DOHH2 (cell line): ENCODE results near the gene OR2A7.
"Not testable (repeated sequence)": the region's sequence is repeated elsewhere in the genome, so short reads cannot be mapped to it uniquely, and the experiment has no call there.

Experiments used
- EZH2phosphoT487 ChIP-seq: fragments of 200-600 bp; sonication (generic); IDR thresholded peaks from 2 replicates; pipeline ENCODE4 v1.6.1; 2017; ENCODE audit warnings: borderline replicate concordance, mild to moderate bottlenecking, antibody characterized with exemption, low read length, moderate library complexity, mixed read lengths
- TF ChIP-seq, protein P1 (sequence below): fragments of 200-600 bp; sonication (generic); IDR thresholded peaks from one replicate; pipeline ENCODE4 v1.5.1; 2014; ENCODE audit warnings: antibody characterized with exemption, mild to moderate bottlenecking, low read depth, low read length; ENCODE audit not compliant: poor library complexity, severe bottlenecking

DNA sequence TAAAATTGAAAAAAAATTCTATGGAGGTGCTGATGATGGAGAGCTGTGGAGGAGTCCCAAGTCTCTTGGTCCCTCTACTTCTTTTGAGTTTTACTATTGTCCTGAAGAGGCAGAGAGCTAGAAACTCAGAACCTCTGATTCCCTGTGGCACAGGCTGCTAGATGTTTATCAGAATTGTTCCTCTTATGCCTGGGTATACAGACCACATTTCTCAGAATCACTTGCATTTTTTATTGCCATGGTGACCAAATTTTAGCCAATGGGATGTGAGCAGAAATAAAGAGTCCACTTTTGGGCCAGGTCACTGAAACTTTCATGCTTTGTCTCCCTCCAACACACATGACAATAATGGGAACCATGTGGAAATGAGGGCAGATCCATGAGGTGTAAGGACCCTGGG lies 40.9 kb downstream of the OR2A7 start:
- TF ChIP-seq, protein P1, sequence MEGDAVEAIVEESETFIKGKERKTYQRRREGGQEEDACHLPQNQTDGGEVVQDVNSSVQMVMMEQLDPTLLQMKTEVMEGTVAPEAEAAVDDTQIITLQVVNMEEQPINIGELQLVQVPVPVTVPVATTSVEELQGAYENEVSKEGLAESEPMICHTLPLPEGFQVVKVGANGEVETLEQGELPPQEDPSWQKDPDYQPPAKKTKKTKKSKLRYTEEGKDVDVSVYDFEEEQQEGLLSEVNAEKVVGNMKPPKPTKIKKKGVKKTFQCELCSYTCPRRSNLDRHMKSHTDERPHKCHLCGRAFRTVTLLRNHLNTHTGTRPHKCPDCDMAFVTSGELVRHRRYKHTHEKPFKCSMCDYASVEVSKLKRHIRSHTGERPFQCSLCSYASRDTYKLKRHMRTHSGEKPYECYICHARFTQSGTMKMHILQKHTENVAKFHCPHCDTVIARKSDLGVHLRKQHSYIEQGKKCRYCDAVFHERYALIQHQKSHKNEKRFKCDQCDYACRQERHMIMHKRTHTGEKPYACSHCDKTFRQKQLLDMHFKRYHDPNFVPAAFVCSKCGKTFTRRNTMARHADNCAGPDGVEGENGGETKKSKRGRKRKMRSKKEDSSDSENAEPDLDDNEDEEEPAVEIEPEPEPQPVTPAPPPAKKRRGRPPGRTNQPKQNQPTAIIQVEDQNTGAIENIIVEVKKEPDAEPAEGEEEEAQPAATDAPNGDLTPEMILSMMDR: not testable (repeated sequence)
- not testable (repeated sequence) for TF ChIP-seq EZH2phosphoT487
